NCI-H1417 (cell line): ENCODE data around the gene EMX1.

Experiments
- DNase-seq, 3 experiments: peaks; one replicate each; lab custom pipeline; 2025; lab: John Stamatoyannopoulos, UW

The EMX1 gene

DNA sequence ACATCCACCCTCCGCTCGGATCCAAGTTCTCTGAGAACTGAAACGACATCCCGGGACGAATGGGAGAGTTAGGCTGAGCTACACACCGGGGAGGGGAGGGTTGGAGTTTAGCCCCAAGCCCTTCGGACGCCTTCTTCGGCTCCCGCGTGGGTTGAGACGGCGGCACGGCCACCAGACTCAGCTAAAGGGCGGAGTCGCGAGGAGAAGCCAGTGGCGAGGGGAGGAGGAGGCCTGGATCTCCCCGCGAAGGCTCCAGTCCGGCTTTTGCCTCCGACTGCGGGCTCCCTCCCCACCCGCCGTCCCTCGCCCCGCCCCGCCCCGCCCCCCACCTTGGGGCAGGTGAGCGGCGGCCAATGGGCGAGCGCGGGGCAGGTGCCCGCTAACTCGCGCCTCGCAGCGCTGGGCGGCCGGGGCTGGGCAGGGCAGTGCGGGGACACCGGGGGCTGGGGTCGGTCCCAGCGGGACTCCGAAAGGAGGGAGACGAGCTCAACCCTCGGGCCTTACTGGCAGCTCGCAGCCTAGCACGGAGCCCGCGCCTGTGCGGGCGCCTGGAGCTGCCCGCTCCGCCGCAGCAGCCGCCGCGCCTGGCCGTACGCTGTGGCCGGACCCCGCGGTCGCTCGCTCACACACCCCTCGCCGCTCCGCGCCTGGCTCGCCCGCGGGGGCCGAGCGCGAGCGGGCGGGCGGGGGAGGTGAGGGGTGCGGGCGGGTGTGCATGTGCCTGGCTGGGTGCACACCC is at the start of gene EMX1:
Gene EMX1, plus strand, starts transcription at position 382 of the 739 bp plus-strand sequence. Its CDS starts 334 bp downstream, at position 716.
- peak; percentile 78 to 96 (median 95) for DNase-seq

- peak in 1 of 3 experiments; percentile 27 for DNase-seq
These were observed 46.3 kb upstream of the EMX1 start for GRCh38 chr2:72871060-72871459.

- DNase-seq: no peak
These were observed 45.4 kb upstream of the EMX1 start for GRCh38 chr2:72871880-72872279.

DNA sequence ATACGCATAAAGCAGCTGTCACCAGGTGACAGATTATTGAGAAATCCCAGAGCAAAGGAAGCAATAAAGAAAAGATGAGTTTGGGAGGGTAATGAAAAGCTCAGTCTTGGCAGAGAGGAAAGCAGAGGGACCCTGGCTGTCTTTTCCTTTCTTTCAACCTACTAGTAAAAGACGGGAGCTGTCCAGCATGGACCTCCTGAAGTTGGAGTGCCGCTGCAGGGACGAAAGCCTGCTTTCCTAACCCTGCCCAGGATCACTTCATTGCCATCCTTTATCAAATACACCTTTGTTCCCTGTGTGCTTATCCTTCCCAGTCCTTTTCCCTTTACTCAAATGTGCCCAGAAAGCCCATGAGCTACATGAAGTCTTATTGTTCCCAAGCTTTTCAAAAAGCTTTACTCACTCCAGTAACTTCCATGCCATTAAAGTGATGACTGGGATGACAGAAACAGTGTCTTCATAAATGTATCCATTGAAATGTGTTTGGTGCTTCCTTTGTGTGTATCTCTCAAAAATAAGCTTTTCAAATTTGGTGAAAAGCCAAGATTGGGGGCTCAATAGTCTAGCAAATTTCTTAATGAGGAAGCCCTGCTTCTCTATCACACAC is 33.9 kb upstream of the EMX1 start:
- no peak for DNase-seq

GRCh38 chr2:72886505-72887031 is 30.8 kb upstream of the EMX1 start:
- peak in 1 of 3 experiments; percentile 75 for DNase-seq

GRCh38 chr2:72887032-72887739 is 30.1 kb upstream of the EMX1 start, which contains the start of gene SPR:
Gene SPR, plus strand, starts transcription at chr2:72887408. Its CDS starts 25 bp downstream, at chr2:72887433.
- peak; percentile 45 to 96 (median 93) for DNase-seq

- peak; percentile 82 to 96 (median 96) for DNase-seq
These were observed 29.4 kb upstream of the EMX1 start for GRCh38 chr2:72887740-72888437.

- no peak for DNase-seq
These were observed 28.7 kb upstream of the EMX1 start for GRCh38 chr2:72888438-72889202.

GRCh38 chr2:72889991-72890390 is 27.3 kb upstream of the EMX1 start:
- DNase-seq: no peak

GRCh38 chr2:72891091-72891818 is 26.1 kb upstream of the EMX1 start:
- DNase-seq: no peak

GRCh38 chr2:72892506-72893173 is 24.7 kb upstream of the EMX1 start:
- DNase-seq: peak; percentile 6 to 78 (median 44)

GRCh38 chr2:72893594-72894319 is 23.6 kb upstream of the EMX1 start:
- peak; percentile 9 to 62 (median 15) for DNase-seq

DNA sequence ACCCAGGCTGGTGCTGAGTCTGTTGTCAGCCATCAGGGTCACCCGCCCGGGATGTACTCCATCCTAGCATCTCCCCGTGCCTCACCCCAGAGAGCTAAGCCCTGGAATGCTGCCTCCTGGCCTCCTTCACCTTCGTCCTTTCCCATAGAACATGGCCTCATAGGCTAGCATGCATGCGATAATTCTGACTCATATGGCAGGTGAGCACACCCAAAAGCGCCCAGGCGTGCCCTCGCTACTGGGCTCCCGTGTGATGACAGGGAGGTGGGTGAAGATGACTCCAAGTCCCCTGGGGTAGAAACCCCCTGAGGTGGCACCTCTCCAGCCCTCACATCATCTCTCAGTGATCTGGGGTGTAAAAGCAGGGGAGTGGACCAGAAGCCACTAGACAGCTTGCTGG is 22.8 kb upstream of the EMX1 start:
- DNase-seq: no peak

DNA sequence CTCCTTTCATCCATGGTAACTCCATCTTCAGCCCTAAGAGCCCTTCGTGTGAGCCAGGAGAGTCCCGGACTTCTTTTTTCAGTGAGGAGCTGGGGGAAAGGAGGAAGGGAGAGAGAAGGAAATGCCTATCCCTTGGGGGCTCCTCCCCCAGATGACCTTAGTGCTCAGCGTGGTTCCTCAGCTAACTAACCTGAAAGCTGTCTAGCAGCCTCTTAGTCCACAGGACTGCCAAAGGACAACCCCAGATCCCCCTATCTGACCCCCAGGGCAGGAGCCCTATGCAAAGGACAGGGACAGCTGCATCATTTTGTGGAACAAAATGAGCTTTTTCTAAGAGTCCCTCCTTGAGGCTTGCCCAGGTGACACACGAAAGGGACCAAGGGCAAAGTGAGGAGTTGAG is 22.2 kb upstream of the EMX1 start:
- DNase-seq: no peak

GRCh38 chr2:72895759-72896281 is 21.5 kb upstream of the EMX1 start:
- no peak for DNase-seq

GRCh38 chr2:72896446-72896845 is 20.9 kb upstream of the EMX1 start:
- DNase-seq: no peak

GRCh38 chr2:72897785-72898584 is 19.3 kb upstream of the EMX1 start:
- DNase-seq: no peak

DNA sequence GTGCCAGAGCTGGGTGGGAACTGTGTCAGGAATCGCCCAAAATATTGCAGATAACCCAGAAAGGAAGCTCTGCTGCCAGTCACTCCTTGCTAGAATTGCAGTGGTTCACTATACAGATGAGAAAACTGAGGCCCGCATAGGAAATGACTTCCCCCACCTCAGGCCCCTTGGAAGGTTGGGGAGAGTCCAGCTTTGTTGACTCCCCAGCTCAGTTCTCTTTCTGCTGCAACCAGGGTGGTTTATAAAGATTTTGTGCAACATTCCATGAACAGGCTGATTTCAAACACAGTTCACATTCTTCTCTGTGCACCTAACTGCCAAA is 18.8 kb upstream of the EMX1 start:
- no peak for DNase-seq
